Measurements from ENCODE around the gene DCLRE1C.
A peak's percentile ranks its signal among the peaks of the same experiment; 100 is the strongest.
"Not testable (repeated sequence)": the region's sequence is repeated elsewhere in the genome, so short reads cannot be mapped to it uniquely, and the experiment has no call there.

The DCLRE1C gene

DNA sequence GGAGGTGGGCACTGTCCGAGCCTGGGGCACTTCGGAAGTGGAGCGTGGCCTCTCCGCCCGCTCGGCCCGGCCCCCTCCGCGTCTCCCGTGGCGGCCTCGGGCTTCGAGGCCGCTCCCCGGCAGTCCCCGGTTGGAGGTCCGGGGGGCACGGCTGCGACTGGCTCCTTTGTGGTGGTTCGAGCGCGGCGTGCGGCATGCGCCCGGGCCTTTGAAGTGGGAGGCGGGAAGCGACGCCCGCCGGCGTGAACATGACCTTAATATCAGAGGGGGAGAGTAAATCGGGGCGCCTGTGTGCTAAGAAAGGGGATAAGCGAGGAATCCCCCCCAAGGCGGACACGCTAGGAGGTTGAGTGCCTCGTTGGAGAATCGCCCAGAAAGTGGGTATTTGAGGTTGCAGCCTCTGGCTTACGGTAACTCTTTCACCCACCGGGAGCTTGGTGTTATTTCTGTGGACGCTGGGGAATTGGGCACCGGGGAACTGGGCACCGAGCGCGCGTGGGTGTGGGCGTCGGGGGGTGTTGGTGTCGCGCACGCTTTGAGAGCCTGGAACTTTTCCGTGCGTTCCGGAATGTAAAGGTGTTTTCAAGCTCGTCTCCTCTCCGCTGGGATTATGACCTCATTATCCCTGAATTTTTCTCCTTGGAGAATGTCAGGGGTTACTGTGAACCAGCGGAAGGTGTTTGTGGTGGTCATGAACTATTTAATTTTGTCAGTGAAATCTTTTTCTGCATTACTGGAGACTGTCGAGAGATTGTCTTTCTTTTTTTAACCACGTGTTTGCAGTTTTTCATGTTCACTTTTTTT, 74.6 kb downstream of the DCLRE1C start:
- DNase-seq = peak; percentile 45

DNA sequence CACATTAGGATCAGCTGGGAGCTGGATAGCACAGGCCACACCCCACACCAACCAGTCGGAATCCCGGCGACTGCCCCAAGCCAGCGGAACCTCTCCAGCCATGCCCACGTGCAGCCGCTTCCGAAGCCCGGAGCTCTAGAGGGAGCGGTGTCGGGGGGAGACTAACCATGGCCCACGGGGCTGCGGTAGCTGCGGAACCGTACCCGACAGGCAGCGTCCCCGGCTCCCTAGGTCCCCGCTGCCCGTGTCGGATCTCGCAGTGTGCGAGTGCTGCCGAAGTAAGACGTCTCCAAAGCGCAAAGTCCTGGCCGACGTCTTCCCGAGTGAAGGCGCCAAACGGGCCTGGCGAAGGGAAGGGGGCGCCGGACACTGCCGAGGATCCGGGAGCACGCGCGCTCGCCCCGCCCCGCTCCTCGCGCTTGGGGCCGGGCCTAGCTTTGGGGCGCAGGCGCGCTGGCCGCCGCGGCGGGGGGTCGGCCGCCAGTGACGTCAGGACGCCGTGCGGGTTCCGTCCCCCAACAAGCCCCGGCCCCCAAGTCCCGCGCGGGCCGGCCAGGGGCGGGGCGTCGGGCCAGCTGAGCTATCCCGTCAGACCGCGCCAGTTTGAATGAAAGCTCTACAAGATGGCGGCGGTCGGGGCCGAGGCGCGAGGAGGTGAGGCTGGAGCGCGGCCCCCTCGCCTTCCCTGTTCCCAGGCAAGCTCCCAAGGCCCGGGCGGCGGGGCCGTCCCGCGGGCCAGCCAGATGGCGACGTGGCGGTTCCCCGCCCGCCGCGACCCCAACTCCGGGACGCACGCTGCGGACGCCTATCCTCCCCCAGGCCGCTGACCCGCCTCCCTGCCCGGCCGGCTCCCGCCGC, 75.4 kb downstream of the DCLRE1C start, which contains the start of gene SUV39H2:
Gene SUV39H2 (plus strand): TSS at position 601 of the 858 bp plus-strand sequence. CDS start 23 bp downstream, at position 624.
- DNase-seq = peak; percentile 97

DNA sequence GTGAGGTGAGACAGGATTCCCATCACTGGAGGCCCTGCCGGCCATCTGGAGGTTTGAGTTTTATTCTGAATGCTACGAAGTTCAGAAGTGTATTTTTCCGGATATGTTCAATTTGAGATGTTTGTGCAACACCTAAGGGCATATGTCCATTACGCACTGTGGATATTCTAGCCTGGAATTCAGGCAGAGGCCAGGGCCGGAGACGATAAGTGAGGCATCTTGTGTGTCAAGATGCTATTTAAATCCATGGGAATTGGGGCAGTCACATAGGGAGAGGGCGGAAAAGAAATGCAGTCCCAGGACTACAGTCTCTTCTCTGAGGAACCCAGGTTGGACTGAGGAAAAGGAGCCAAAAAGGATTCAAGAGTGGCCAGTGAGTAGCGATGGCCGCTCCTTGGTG, 77.1 kb downstream of the DCLRE1C start:
- no peak for DNase-seq

DNA sequence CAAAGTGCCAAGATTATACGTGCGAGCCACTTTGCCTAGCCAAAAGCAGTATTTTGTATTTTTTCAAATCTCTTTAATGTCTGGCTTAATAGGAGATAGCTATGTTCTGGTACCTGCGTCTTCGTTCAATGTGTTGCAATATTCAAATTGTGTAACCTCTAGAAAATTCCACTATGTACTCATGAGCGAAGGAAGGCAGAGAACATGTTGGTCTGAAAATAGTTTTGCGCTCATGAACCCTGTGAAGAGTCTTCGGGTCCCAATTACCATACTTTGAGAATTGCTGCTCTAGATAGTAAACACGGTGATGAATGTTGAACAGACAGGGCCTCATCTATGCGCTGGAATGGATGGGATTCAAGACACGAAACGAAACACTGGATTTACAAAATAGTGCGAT, 78.0 kb downstream of the DCLRE1C start:
- DNase-seq = no peak

DNA sequence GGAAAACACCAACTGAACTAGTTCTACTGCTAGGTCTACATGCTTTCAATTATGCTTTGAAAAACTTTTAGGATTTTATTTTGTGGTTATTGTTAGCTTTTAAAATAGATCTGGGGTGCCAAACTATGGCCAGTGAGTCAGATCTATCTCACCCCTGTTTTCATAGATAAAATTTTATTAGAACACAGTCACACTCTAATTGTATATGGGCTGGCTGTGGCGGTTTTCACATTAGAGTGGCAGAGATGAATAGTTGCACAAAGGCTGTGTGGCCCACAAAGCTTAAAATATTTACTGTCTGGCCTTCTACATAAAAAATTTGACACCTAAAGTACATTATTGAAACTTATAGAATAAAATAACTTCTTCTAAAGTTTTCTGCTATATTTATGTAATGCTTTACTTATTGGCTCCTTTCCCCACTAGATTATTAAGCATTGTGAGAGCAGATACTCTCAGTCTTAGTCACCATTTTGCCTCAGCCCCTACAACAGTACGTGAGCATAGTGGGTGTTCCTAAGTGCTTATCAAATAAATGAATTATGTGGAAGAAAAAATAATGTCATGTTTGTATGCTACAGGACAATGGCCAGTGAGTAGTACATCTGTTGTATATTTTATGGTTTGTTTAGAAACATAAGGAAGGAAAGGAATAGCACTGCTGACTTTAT, 80.7 kb downstream of the DCLRE1C start:
- DNase-seq = peak; percentile 35

DNA sequence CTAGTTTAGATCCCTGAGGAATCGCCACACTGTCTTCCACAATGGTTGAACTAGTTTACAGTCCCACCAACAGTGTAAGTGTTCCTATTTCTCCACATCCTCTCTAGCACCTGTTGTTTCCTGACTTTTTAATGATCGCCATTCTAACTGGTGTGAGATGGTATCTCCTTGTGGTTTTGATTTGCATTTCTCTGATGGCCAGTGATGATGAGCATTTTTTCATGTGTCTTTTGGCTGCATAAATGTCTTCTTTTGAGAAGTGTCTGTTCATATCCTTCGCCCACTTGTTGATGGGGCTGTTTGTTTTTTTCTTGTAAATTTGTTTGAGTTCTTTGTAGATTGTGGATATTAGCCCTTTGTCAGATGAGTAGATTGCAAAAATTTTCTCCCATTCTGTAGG, 89.0 kb downstream of the DCLRE1C start:
- DNase-seq = not testable (repeated sequence)

DNA sequence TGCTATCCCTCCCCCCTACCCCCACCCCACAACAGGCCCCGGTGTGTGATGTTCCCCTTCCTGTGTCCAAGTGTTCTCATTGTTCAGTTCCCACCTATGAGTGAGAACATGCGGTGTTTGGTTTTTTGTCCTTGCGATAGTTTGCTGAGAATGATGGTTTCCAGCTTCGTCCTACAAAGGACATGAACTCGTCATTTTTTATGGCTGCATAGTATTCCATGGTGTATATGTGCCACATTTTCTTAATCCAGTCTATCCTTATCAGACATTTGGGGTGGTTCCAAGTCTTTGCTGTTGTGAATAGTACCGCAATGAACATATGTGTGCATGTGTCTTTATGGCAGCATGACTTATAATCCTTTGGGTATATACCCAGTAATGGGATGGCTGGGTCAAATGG, 89.4 kb downstream of the DCLRE1C start:
- not testable (repeated sequence) for DNase-seq

DNA sequence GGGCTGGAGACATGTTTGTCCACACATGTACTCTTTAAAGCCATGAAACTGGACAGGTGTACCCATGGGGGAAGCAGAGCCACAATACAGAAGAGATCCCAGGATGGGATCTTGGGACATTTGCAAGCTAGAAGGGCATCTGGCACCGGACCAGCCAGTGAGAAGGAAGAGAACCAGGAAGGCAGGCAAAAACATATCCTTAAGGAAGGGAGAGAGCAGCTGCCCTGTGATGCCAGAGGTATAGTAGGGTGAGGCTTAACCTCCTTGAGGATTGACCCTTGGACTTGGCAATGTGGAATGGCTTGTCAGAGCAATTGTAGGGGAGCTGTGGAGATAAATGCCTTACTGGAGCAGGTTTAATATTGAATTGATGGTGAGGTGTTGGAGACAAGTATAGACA, 93.1 kb downstream of the DCLRE1C start:
- DNase-seq = no peak

DNA sequence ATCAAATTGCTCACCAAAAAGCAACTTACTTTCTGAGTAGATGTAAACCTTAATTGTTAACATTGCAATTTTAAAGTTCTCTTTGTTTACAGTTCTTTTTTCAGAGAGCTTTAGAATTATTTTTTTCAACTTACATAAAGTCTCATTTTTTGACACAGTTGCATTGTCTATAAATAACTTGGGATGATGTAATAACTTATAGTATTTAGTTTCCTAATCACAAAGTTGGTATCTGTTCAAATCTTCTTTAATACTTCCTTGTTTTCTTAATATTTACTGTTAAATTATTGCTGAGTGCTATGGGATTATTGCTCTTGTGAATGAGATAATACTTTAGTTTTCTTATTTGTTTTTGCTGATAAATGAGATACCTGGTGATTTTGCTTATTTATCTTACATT, 94.1 kb downstream of the DCLRE1C start:
- DNase-seq = no peak

DNA sequence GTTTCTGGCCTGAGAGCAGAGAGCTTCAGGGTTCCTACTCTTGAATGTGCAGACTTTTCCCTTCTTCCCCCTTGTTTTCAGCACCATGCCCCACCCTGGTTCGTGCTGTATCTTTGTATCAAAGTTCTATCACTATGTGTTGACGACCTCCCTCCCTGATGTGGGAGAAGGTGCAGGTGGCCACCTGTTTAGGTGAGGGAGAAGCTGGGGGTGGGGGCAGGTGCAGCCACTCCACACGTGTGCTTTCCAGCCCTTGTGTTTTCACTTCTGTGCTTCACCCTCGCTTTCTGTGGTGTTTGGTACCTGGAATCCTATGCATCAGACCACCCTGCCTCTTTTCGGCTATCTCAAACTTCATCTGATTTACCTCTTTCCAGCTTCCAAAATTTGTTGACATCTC, 94.9 kb downstream of the DCLRE1C start:
- DNase-seq = no peak

DNA sequence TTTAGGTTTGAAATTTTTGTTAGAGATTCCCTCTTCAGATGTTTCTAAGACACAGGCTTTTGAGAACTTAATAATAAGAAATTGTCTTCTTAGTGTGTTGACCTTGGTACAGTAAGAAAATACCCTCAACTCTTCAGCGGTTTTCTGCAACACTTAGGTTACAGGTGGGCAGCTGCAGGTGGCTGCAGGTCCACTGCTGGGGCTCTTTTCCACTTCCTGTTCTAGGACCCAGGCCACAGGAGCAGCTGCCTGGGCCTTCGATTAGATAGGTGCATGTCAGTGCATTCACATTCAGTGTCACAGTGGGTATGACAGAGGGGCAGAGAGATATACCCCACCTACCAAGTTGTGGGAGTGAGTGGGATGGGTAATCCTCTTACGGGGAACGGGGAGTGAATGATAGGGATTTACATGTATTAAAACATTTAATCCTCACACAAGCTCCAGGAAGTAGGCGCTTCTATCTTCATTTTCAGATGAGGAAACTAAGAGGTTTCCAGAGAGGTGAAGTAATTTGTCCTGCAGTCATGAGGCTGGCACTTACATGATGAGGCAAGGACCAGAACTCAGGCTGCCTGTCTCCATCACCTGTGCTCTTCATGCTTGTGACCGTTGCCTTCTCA, 95.4 kb downstream of the DCLRE1C start:
- no peak for DNase-seq

DNA sequence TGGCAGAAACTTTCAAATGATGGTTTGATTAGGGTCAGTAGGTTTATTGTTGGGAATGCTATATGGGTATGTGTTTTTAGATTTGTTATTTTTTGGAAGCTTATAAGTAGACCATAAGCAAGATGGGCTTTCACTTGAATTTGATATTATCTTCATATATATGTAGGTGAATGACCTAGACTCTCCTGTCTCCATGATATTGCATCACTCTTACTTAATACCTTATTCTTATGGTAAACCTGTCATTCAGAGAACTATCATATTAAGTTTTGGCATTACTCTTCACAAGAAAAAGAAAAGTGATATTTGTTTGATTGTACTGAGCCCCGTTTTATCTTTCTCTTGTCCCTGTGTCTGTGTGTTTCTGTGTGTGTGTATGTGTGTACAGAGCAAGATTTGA, 98.4 kb downstream of the DCLRE1C start:
- DNase-seq = no peak

DNA sequence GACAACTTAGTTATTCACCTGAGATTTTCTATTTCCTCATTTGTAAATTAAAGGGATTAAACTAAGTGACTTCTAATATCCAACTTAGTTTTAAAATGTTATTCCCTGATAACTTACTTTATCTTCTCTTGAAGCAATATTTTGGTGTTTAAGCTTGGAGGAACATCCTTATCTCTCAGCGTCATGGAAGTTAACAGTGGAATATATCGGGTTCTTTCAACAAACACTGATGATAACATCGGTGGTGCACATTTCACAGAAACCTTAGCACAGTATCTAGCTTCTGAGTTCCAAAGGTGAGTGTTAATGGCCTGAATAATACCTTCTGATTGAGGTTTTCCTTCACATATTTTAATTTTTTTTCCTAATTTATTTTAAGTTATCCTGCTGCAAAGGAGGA, 101.7 kb downstream of the DCLRE1C start:
- no peak for DNase-seq
